Stimulated activated CD4-positive, alpha-beta T cell treated with anti-CD3 and anti-CD28 coated beads, Interleukin-1b, Interleukin-23, amount 100 ng/mL, for 4 hours (primary cell): ENCODE measurements around the gene RELL2.
"Not testable (repeated sequence)": the region's sequence is repeated elsewhere in the genome, so short reads cannot be mapped to it uniquely, and the experiment has no call there.

Source experiments
- DNase-seq, 2 donors: peaks; one replicate each; pipeline ENCODE4 v3.0.0-alpha.2; 2020; ENCODE audit warnings: low read depth in 2 of 2

The RELL2 gene, protein sequence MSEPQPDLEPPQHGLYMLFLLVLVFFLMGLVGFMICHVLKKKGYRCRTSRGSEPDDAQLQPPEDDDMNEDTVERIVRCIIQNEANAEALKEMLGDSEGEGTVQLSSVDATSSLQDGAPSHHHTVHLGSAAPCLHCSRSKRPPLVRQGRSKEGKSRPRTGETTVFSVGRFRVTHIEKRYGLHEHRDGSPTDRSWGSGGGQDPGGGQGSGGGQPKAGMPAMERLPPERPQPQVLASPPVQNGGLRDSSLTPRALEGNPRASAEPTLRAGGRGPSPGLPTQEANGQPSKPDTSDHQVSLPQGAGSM

DNA sequence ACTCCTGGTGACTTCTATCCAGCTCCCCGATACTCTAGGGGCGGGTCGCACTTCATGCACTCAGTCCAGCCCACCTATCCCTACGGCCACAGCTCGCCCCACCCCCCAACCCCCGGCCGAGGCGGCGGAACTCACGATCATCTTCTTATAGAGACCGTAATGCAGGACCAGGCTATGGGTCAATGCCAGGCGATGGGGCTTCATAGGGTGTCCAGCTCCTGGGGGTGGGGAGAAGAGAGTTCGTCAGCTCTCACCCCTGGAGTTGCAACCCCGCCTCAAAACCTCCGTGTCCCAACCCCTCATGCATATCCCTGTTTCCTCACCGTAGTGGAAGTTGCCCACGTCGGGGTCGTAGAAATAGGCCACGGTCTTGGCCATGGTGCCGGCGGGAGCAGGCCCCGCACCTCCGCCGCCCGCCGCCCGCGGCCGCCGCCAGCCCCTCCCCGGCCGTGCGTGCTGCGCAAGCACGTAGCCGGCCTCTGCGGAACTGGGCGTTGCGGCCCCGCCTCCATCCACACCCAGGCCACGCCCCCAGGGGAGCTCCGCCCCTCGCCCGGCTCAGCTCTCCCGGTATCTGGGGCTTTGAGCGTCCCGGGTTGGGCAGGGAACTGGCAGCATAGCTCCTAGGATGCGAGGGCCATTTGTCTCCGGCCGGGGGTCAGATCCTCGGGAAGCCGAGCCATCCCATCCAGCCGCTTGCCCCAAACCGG is at the start of gene RELL2, which contains the start of gene HDAC3:
RELL2 (plus strand) TSS at position 585 of the 710 bp plus-strand sequence. CDS start 1,229 bp downstream, outside the sequence.
HDAC3 (minus strand) TSS at position 437 of the 710 bp plus-strand sequence; CDS start at position 378, 59 bp downstream.
- DNase-seq: peak; percentile 97

DNA sequence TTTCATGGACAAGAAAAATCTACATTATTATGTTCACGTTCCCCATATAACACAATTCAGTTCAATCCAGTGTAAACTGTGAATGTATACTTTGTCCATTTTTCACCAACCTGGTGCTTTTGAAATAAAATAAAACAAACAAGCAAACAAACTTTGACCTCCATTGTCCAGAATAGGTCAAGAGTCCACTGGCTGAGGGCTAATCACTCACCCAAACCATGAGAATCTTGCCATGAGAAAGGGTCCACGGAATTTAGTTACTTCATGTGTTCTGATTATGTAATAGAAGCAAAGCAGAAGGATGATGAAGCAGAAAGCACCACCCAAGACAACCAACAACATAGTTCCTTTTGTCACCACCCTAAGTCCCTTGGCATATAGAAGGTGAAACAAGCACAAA is 46.7 kb upstream of the RELL2 start:
- no peak for DNase-seq

DNA sequence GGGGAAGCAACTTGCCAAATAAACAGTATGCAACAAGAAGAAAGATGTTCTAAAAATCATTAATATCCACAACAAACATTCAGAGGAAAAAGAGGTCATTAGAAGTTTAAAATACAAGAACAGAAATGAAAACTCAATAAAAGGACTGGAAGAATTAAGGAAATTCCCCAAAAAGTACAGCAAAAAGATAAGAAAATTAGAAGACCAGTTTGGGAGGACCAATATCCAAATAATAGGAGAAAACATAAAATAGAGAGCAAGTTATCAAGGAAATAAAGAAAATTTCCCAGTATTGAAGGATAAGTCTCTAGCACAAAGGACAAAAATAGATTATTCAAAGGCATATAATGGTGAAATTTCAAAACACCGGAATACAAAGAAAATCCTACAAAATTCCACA is 39.9 kb upstream of the RELL2 start:
- DNase-seq: no peak

DNA sequence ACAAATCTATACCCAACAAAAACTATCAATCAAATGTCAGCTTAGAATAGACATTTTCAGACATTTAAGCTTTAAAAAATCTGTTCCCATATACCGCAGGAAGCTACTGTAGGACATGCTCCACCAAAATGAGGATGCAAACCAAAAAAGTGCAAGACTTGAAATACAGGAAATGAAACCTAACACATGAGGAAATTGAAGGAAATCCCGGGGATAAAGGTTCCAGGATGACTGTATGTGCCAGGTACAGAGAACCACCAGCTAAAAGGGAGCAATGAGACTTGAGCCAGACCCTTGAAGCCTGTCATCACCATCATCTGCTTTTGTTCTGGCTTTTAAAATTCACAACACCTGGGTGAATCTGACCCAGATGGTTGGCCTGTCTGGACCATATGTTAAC is 39.4 kb upstream of the RELL2 start:
- DNase-seq: no peak

DNA sequence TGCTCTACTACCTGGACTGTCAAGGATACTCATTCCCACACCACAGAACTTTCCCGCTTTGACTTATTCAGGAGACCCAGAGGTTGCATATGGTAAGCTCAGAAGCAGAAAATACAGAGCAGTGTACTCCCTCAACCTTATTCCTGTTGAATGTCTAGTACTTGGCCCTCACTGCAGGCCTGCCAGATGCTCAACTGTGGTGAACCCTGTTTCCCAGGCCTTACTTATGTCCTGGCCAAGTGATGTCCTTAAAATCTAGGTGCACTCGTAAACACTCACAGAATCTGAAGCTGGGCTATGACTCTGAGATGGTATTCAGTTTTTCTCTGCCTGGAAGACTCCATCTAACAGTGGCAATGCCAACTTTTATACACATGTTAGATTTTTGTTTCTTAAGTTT is 39.0 kb upstream of the RELL2 start:
- DNase-seq: no peak

DNA sequence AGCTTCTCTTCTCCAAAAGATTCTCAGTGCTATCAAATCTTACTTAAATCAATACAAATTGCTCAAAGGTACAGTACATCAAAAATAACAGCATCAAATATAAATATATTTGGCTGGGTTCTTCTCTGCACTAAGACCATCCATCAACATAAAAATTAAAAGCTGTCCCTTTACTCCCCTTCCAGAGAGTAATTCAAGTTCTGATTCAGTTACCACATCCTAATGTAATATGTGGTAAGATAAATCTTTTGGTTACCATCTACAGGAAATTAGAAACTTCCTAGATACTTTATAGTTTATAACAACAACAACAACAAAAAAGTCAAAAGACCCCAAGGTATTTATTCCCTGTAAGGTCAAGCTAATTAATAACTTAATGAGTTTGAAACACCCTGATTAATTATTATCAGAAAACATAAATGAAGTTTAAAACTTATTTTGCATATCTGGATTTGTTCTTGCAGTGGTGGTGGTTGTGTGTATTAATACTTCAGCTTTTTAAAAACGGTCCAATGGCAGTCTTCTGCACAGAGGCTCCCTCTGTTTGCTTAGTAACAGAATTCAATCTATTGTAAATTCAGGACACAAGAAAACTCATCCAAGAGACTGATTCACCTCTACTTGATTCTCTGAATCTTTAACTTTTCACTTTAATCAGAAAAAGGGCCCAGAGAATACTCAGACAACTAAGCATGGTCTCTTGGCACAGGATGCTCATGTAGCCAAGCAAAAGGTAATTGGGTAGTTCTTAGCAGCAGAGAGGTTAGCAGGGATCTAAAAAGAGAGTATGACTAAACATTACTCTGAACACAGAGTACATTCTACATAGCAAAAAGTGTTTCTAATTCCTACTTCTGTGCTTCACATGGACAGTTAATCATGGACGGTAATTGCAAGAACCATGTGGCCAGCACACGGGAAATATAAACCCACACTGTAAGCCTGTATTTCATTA is 38.1 kb upstream of the RELL2 start:
- DNase-seq: no peak

DNA sequence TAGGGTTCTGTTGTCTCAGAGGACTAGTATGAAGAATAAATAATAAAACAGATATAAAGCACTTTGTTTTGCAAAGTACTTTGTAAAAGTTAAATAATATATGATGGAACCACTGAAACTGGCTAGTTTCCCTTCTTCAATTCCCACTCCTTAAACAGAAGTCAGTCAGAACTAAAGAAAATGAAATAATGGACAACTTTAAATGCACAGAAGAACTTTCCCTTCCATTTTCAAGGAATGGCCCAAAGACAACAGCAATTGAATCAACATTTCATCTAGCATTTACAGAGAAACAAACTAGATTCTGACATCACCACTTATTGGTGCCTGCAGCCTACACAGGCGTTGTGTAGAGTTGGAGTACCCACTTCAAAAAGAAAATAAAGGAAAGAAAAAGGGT is 34.2 kb upstream of the RELL2 start:
- DNase-seq: no peak

DNA sequence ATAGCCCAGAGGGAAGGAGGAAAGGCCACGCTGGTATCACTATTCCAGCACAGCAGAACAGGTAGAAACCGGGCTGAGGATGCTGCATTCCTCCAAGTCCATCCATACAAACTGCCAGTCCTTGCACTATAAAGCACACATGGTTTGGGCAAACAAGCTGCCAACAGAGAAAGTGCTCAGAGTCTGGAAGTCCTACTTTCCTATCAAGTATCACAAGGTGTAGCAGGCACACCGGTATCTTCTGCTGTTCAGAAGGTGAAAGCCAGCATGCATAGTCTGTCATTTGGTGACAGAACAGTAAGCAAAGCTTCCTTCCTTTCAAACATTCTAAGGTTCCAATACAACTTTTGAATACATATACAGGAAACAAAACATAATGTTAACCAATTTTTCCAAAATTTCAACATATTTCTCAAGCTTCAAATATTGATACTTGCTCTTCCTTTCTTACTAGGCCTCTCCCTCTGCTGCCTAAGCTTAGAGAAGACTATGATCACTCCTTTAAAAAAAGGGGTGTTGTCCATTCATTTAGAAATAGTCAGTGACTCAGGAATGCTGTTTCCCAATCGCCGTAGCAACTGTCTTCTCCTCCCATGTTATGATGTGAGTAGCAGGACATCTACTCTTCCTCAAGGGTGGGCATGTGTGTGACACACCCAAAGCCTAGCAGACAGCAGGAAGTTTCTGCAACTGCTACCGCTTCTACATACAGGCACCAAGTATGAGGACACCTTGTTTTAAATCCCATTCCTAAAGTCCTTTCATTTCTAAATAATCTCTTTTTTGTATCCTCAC is 32.7 kb upstream of the RELL2 start:
- no peak for DNase-seq

DNA sequence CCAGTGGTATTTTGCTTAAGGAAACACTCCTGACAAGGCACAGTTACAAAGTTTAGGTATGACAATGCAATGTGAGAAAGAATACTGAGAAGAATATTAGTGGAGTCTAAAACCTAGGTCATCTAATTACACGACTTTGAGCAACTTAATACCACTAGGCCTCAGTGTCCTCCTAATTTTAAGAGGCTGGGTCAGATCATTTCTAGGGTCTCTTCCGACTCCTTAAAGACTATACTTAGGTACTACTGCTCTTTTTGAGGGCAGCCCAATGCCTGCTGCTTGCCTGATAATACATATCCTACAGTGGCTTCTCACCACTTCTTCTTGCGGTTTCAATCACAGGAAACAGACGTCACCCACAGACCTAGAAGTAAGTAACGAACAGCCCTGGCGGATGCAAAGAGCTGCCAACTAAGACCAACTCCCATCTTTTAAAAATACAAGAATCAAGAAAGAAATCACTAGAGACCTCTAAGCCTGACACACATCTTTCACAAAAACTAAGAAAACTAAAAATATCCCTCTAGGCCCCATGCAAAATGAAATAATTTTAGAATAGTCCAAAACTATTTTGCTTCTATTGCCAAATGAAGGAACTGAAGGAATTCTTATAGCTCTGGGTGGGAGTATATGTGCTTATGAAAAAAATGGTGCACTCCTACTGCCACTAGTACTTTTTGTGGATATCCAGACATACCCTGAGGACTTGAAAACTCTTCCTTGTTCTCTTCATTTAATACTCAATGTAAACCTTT is 31.1 kb upstream of the RELL2 start:
- peak; percentile 23 to 53 for DNase-seq

DNA sequence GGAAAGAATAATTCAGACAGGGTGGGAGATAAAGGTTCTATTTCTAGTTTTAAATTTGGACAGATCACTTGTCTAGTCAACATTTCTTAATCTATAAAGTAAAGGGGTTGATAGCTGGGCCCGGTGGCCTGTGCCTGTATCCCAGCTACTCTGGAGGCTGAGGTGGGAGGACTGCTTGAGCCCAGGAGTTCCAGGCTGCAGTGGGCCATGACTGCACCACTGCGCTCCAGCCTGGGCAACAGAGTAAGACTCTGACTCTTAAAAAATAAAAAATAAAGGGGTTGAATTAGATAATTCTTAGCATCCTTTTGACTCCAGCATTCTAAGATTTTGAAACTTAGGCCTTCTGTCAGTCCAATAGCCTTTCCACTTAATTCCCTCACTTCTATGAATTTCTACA is 28.8 kb upstream of the RELL2 start:
- DNase-seq: no peak

DNA sequence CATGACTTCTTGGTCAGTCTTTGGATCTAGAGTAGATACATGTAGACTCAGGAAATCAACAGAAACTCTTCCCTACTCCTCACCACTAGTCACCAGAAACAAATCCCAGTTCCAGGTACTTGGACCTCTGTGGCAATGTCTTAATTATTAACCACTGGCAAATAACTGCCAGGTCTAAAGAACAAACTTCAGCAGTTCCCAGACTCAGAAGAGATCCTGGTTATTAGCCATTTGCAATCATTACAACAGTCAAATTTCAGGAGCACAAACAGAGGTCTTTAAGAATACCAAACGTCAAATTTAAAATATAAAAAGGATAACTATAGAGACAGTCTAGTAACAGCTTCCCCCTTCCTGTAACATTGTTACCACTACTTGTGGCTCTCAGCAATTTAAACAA is 28.2 kb upstream of the RELL2 start:
- DNase-seq: no peak

DNA sequence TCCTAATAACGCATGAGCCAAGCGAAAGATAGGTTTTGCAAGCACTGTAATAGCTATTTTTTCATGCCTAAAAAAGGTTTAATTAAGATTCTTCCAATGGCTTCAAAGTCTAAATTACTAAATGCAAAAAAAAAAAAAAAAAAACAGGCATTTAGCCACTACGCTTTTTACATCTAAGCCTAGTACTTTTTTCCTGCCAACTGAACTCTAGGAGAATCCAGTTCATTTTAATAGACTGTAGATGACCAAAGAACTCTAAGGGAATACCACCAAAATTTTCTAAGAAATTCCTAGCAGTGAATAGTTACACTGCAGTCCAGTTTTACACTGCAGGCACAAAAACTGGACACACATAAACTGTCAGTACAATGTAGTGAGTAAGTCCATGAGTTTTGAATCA is 27.8 kb upstream of the RELL2 start:
- DNase-seq: no peak

DNA sequence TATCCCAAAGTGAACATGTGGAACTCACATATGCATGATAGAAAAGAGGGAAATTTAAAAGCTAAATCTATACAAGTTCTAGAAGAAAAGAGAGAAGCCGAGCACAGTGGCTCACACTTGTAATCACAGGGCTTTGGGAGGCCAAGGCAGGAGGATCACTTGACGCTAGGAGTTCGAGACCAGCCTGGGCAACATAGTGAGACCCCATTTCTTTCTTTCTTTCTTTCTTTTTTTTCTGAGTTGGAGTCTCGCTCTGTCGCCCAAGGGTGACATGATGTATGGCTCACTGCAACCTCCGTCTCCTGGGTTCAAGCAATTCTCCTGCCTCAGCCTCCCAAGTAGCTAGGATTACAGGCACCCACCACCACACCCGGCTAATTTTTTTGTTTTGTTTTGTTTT is 26.9 kb upstream of the RELL2 start:
- DNase-seq: not testable (repeated sequence)

DNA sequence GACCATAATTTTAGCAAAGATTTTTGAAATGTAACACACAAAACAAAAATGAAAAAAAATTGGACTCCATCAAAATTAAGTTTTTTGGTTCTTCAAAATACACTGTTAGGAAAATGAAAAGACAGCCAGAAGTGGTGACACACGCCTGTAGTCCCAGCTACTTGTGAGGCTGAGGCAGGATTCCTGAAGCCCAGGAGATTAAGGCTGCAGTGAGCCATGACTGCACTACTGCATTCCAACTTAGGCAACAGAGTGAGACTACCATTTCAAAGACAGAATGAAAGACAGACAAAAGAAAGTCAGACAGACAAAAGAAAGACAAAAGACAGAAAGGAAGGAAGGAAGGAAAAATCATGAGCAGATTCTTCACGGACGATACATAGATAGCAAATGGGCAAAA is 25.5 kb upstream of the RELL2 start:
- no peak for DNase-seq

DNA sequence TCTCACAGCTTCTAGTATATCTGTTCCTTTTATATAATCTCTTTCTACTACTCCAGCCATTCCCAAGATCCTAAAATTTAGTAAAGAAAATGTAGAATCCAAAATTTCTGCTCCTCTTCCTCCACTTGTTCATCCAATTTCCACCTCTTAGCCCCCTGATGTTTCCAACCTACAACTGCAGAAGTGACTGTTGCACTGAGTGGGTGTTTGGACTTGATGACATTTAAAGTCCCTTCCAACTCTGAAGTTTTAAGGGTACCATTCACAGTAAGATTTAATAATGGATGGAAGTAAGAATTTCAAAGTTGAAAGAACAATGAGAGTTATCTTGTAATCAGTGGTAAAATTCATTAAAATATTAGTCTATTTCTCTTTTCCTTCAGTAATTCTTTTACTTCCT is 23.5 kb upstream of the RELL2 start:
- no peak for DNase-seq

DNA sequence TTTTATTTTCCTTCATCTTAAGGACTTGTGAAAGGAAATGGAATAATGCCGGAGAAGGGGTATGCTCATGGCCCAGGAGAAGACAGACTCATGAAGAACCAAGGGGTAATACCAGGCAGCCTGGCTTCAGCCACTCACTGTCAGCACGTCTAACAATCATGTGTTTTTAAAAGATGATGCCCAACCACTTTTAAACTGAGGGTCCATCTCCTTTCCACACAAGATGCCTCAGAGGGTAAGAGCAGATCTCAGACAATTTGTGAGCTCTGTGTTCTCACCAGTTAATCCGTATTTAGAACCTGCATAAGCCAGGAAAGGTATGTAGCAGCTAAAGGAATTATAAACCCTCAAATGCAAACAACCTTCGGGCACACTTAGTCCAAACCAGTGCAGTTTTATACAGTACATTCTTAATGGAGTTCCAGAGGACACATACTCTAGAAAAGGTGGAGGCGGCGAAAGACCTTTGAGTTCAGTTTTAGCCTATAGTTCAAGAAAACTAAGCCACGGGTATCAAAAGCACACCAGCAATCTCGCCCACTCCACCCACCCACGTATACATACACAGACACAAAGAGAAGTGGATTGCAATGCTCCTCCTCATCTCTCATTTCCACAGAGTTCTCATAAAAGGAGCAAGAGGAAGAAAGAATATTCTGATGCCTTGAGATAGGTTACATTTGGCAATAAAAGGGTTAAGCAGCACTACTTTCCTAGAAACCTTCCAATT is 20.6 kb upstream of the RELL2 start:
- no peak for DNase-seq

DNA sequence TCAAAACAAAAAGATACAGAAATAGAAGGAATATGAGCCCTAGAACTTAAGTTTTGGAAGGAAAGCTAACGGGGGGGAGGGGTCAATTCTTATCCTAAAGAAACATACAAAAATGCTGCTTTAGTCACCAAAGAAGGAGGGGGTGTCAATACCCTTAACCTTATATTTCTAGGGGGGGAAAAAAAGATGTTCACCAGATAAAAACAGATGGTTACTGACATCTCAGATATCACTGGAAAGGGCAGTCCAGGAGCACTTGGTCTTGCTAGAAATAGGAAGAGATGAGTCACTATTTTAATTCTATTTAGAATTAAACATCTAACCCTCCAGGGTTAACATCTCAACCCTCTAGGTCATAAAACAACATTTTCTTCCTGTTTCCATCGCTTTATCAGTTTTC is 19.7 kb upstream of the RELL2 start:
- no peak for DNase-seq

DNA sequence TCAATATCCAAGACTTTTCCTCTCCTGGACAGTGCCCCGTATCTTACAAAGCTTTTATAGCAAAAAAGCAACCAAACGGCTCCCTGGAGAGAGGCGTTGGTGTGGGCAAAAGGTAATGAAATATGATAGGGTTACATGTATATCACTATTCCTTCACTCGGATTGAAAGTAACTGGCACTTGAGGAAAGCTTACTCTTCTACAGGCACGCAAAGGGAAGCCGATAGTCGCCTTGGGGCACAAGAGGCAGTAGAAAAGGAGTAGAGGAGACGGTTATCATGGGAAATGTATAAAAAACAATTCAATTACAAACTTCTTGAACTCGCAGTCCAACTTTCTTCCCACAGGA is 19.1 kb upstream of the RELL2 start:
- DNase-seq: no peak

DNA sequence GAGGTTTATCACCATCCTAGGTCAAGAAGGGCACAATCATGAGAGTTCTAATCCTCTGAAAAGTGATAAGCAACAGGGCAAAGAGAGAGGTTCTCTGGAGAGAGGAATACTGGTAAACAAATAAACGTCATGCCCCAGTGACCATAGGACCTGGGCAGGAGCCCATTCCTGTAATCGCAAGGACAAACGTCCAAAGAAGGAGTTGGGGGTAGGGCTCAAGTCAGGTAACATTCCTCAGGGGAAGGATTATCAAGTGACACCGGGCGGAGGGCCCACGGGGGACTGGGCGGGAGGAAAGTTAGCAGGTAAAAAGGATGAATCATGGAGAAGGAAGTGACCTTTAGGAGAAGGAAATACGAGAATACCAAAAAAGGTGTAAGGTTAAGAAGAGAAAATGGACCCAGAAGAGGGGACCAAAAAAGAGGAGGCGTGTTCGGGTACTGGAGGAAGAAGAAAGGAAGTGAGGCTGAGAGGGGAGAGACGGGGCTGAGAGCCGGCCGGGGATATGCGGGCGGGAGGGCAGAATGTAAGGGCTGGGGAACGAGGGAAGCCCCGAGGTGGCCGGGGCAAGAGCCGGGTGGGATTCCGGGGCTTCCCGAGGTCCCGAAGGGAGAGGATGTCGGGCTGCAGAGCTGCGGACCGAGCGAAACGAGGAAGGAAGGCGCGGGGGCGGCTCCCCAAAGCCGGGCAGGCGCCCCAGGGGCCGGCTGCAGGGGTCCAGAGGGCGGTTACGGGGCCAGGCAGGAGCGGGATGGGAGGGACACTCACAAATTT is 18.6 kb upstream of the RELL2 start:
- DNase-seq: peak in 1 of 2 donors; percentile 42
